SW480 (cell line): Measurements from ENCODE around the gene ZXDC.

Experiments
- DNase-seq: peaks from one replicate; pipeline ENCODE4 v3.0.0-alpha.2; 2016; ENCODE audit warnings: low spot score

The ZXDC gene, protein sequence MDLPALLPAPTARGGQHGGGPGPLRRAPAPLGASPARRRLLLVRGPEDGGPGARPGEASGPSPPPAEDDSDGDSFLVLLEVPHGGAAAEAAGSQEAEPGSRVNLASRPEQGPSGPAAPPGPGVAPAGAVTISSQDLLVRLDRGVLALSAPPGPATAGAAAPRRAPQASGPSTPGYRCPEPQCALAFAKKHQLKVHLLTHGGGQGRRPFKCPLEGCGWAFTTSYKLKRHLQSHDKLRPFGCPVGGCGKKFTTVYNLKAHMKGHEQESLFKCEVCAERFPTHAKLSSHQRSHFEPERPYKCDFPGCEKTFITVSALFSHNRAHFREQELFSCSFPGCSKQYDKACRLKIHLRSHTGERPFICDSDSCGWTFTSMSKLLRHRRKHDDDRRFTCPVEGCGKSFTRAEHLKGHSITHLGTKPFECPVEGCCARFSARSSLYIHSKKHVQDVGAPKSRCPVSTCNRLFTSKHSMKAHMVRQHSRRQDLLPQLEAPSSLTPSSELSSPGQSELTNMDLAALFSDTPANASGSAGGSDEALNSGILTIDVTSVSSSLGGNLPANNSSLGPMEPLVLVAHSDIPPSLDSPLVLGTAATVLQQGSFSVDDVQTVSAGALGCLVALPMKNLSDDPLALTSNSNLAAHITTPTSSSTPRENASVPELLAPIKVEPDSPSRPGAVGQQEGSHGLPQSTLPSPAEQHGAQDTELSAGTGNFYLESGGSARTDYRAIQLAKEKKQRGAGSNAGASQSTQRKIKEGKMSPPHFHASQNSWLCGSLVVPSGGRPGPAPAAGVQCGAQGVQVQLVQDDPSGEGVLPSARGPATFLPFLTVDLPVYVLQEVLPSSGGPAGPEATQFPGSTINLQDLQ

DNA sequence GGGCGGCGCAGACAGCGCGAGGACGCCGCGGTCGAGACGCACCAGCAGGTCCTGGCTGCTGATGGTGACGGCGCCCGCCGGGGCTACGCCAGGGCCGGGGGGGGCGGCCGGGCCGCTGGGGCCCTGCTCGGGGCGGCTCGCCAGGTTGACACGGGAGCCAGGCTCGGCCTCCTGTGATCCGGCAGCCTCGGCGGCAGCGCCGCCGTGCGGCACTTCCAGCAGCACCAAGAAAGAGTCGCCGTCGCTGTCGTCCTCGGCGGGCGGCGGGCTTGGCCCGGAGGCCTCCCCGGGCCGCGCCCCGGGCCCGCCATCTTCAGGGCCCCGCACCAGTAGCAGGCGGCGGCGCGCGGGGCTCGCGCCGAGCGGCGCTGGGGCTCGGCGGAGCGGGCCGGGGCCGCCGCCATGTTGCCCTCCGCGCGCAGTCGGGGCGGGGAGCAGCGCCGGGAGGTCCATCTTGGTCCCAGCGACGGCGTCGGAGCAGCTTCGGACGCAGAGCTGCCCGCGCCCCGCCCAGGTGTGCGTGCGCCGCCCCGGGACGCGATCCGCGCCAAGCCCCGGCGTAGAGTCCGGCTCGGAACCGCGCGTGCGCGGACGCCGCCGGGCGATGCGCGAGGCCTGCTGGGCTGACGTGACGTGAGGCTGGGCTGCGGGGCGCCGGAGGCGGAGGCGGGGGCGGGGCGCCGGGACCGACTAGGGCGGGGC, at the start of gene ZXDC:
Gene ZXDC, minus strand, starts transcription at position 479 of the 702 bp plus-strand sequence. Its CDS starts 26 bp downstream, at position 453.
- peak; percentile 88 for DNase-seq

- no peak for DNase-seq
These were observed 49.6 kb upstream of the ZXDC start for GRCh38 chr3:126525091-126525852.

DNA sequence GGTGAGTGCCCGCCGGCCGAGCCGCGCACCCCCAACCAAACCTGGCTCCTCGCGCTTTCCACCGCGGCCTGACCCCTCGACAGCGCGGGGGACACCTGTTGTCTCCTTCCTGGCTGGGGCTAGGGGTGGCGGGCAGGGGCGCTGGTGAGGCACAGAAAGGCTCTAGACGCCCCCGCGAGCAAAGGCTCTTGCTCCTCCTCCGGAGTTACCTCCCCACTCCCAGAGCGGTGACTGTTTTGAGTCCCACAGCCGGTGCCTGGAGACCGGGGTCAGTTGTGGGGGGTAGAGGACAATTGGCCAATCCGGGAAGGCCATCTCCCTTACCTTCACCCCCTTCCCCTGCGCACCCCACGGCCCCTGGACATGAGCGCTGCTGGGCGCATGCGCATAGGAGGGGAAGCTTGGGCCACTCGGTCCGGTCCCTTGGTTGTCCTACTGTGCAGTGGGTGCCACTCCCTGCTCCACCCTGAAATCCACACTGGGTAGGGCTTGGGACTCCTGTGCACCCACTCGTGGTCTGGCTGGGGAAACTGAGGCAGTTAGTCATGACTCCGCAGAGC, 48.8 kb upstream of the ZXDC start:
- DNase-seq: peak; percentile 64

DNA sequence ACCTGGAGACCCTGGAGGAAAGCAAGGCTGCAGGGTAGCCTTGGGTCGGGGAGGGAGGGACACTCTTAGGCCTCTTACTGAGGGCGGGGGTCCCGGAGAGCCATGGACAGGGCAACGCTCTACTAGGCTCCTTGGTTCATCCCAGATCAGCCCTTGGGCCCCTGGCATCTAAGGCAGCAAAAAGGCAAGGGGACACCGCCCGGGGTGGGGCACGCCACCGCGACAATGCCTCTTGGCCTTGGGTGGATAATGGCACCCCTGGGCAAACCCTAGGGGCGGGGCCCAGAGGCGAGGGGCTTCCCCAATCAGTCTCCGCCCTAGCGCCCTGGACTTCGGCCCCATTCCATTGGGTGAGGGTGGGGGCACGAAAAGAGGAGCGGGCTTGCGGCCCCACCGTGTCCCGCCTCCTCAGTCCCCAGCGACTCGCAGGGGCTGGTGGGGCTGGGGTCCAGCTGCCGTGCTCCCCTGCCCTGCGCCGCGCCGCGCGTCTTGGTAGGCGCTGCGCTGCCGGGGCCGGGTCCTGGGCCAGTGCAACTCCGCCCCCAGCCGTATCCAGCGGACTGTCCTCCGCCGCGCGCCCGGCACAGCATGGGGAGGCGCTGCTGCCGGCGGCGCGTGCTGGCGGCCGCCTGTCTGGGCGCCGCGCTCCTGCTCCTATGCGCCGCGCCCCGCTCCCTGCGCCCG, 48.2 kb upstream of the ZXDC start, which contains the start of gene CHST13:
Gene CHST13, plus strand, starts transcription at position 411 of the 684 bp plus-strand sequence. Its CDS starts 178 bp downstream, at position 589.
- DNase-seq: peak; percentile 77

- DNase-seq: peak; percentile 58
These were observed 46.7 kb upstream of the ZXDC start for GRCh38 chr3:126522363-126522788.

GRCh38 chr3:126521122-126521891, 45.6 kb upstream of the ZXDC start:
- DNase-seq: peak; percentile 67

DNA sequence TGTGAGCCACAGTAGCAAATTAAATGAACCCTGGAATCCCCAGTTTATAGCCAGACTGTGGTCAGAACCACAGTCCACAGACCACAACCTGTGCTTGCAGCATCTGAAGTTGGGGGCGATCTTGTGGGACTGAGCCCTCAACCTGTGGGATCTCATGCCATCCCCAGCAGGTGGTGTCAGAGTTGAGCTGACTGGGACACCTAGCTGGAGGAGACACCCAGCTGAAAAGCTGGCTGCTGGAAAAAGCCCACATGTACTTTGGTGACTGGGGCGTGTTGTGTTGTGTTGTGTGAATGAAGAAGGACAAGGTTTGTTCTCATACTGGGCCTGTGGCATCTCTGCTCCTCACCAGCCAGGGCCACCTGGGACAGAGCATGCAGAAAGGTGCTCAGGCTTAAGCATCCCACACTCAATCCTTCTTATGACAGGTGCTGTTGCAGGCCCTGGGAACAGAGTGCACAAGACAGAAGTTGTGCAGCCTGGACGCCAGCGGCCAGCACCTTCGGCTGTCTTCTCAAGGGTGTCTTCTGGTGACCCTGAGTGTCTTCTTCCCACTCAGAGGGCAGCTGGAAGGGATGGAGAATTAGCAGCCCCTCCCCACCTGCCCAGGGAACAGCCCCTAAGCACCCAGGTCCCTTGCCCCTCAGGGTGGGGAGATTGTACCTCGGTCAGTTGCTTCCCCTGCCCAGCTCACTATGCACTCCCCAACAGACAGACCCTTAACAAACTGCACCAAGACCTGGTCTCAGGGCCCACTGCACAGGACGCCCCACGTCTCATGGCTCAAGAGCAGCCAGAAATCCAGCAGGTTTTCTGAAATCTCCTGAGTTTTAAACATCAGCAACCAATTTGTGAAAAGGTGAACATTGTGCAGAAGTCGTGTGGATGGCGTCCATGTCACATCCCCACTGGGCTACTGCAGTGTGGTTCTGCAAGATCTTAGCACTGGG, 44.1 kb upstream of the ZXDC start:
- DNase-seq: peak; percentile 59

DNA sequence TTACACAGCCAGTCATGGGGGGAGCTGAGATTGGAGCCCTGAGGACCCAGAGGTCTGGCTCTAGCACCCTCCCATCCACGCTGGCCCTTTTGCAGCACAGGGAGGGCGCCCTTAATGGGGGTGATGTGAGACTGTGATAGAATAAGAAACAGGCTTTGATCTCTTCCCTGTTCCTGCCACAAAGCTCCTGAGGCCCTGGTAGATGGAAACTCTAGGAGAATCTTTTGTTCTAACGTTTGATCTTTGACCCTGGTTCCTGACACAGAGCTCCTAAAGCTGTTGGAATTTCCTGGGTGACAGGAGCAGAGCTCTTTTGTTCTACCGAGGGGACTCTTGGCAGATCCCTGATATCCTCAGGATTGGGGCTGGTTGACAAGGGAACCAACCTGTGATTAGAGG, 43.1 kb upstream of the ZXDC start:
- DNase-seq: peak; percentile 90

DNA sequence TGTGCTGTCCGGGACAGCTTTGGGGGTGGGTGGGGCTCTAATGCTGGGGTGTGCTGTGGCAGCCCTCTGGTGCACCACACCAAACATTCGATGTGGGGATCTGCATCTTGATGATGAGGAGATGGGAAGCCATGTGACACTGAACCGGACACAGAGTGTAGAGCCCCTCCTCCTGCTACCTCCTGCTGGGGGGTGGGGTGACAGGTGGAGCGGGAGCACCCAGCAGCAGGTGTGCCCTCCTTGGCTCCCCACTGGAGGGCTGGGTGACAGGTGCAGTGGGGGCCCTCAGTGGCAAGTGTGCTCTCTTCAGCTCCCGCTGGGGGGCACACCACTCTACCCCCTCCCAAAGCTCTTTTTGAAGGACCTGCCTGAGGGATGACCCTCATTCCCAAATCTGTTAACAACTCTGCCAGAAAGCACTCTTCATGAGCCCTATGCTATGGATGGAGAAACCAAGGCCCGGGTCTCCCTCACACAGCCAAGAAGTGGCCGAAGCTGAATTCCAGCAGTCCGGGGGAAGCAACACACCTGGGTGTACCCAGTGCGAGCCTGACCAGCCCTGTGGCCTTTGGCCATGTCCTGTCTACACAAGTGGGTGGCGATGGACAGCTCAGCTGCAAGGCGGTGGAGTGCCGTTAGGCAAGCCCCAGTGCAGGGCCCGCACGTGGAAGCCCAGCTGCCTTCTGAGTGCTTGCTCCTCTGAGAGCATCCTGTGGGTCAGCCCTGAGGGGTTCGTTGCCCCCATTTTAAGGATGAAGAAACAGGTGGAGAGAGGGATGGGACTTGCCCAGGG, 42.5 kb upstream of the ZXDC start:
- peak; percentile 62 for DNase-seq

DNA sequence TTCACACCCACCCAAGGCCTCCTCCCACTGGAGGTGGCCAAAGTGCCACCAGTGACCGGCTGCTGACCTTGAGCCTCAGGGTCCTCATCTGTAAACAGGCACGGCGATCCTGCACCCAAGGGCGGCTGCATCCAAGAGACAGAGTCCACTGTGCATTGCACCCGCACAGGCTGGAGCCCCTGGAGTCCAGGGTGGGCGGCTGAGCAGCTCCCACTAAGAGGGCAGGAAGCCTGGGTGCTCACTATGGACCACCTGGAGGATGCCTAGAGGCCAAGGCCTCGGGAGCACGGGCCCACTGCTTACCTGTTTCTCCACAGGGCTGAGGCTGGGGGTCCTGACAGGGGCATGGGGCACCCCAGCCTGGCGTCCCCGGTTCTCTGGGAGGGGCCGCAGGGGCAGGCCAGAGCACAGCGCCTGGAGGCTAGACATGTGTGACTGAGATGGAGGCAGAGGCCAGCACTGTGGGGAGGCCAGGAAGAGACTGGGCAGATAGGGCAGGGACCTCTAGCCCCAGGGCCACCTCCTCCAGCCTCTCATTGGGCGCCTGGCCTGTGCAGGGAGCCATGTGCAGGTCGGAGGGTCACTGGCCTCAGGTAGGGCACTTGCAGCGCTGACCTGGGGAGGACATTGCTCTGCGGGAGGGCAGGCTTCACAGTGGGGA, 41.7 kb upstream of the ZXDC start, which contains the start of gene UROC1:
Gene UROC1, minus strand, starts transcription at position 483 of the 661 bp plus-strand sequence. Its CDS starts 54 bp downstream, at position 429.
- DNase-seq: no peak

- DNase-seq: no peak
These were observed 41.2 kb upstream of the ZXDC start for GRCh38 chr3:126516936-126517290.

DNA sequence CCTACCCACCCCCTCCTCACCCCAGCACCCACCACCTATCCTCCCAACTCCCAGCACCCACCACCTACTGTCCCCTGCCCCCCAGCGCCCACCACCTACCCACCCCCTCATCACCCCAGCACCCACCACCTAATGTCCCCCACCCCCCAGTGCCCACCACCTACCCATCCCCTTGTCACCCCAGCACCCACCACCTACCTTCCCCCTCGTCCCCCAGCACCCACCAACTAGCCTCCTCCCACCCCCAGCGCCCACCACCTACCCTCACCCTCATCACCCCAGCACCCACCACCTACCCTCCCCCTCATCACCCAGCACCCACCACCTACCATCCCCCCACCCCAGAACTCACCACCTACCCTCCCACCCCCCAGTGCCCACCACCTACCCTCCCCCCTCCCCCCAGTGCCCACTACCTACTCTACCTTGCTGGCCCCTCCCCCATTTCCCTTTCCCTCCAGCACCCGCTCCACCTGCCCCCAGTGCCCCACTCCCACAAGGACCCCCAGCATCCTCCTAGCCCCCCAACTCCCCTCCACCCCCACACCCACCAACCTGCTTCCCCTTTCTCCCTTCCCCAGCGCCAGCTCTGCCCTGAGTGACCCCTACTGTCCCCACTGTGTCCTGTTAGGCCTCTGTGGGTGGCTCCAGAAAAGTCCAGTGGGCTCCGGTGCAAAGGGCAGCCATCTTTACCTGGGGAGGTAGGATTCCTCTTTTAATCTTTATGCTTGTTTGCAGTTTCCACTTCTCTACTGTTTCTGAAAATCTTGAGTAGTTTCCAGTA, 40.7 kb upstream of the ZXDC start:
- no peak for DNase-seq

- DNase-seq: peak; percentile 53
These were observed 39.5 kb upstream of the ZXDC start for GRCh38 chr3:126515066-126515706.

DNA sequence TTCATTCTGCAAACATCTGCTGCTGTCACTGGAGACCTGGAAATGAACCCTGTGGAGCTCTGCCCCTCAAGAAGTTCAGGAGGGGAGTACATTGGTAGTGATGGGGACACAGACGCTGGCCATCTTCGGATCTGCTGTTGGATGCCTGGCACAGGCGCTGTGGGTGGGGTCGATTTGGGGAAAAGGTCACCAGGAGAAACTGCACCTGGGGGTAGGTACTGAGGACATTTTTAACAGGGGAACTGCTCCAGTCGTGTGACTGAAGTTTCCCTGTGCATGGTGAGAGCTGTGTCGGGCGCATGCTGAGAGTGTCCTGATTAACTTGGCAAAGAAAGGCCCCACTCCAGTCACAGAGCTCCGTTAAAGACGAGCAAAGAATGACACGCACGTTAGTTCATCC, 38.5 kb upstream of the ZXDC start:
- no peak for DNase-seq

GRCh38 chr3:126512916-126513650, 37.4 kb upstream of the ZXDC start:
- DNase-seq: no peak
